Measurements from ENCODE around the gene FPR1. TPM values are rescaled to one million over a fixed set of nuclear protein-coding genes. Genes with fewer than 3 reads are reported as not detected.

FPR1 gene, protein sequence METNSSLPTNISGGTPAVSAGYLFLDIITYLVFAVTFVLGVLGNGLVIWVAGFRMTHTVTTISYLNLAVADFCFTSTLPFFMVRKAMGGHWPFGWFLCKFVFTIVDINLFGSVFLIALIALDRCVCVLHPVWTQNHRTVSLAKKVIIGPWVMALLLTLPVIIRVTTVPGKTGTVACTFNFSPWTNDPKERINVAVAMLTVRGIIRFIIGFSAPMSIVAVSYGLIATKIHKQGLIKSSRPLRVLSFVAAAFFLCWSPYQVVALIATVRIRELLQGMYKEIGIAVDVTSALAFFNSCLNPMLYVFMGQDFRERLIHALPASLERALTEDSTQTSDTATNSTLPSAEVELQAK
- total RNA-seq: not detected in 2 replicates

DNA sequence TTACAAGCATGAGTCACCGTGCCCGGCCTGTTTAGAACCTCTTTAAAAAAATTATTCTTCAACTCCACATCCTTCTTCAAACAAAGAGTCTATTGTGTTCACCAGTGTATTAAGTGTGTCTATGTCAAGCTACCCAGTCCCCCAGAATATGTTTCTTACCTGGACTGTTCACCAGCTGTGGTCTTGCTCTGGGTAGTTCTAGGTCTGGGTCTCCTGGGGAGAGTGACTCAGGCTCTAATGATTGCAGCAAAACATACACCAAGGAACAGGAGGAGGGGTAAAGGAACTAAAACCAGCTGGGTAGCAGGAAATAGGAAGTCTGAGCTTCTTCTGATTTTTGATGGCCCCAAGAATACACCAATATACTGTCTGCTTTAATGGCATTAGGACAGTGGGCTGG is at the start of gene FPR1:
Gene FPR1, minus strand, starts transcription at position 224 of the 400 bp plus-strand sequence. CDS start 4,884 bp downstream, outside the sequence.

GRCh38 chr19:51794885-51795490 is 43.3 kb upstream of the FPR1 start, which contains the start of gene FPR3:
FPR3 (plus strand) TSS chr19:51795157; CDS start chr19:51823749, 28,592 bp downstream.

DNA sequence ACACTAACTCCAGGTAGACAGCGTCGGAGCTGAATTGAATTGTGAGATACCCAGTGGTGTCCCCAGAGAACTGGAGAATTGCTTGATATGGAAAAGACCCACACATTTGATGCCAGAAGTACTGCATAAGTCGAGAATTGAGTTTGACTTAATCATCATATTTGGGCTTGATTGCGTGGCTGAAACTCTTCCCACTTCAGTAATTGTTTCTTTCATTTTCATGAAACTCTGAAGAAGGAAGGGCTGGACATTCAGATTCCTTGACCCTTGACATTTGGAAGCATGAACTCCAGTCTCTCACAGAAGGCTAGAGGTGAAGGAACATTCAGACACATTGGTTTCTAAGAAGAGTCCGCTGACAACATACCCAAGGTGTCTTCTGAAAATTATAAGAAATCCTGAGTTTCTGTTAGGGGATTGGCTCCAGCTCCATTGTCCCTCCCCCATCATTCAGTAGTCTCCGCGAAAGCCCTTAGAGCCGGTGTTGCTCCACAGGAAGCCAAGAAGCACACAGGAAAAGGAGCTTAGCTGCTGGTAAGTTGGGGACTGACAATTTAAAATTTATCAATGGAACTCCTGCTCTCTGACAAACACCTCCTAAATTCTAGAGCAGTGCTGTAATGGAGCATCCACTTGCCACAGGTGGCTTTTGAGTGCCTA is 9.1 kb upstream of the FPR1 start, which contains the start of gene FPR2:
Gene FPR2, plus strand, starts transcription at position 484 of the 660 bp plus-strand sequence. CDS start 7,479 bp downstream, outside the sequence.

Other genes with a start within 250 kb of the FPR1 start
- not detected in 2 replicates for gene SIGLEC6, start 220.2 kb downstream of the FPR1 start, total RNA-seq
- gene ZNF175, start 180.6 kb downstream of the FPR1 start, total RNA-seq: 3.4 and 4.5 TPM in 2 replicates
- not detected in 2 replicates for gene SIGLEC5, start 121.5 kb downstream of the FPR1 start, total RNA-seq
- gene SIGLEC14, start 105.1 kb downstream of the FPR1 start, total RNA-seq: not detected in 2 replicates
- 4.8 and 8.1 TPM in 2 replicates for gene SPACA6, start 58.5 kb downstream of the FPR1 start, total RNA-seq
- gene HAS1, start 27.9 kb downstream of the FPR1 start, total RNA-seq: not detected in 2 replicates
- not detected in 2 replicates for gene FPR2, start 9.3 kb upstream of the FPR1 start, total RNA-seq
- under 0.01 TPM in 2 replicates for gene FPR3, start 43.3 kb upstream of the FPR1 start, total RNA-seq
- 6.1 and 7.3 TPM in 2 replicates for gene ZNF577, start 136.1 kb upstream of the FPR1 start, total RNA-seq
- gene ZNF649, start 153.1 kb upstream of the FPR1 start, total RNA-seq: 4.1 and 5.4 TPM in 2 replicates
- gene ZNF613, start 175.6 kb upstream of the FPR1 start, total RNA-seq: 6.3 and 8.2 TPM in 2 replicates
- 11.1 and 11.3 TPM in 2 replicates for gene ZNF350, start 235.0 kb upstream of the FPR1 start, total RNA-seq

Measured in aortic smooth muscle cell (primary cell).